A549 (cell line): ENCODE data around the gene IFNLR1. TPM values are rescaled to one million over a fixed set of nuclear protein-coding genes. Genes with fewer than 3 reads are reported as not detected.

Experiments used
- ATAC-seq, 2 experiments: fragments of 200-7000 bp in 1 of 2; fragments of >200 bp in 1 of 2; cut with Nextera tagmentation in 1 of 2; cut with Tn5 transposase in 1 of 2; 3 replicates each; pipeline versions ENCODE4 v1.8.0 to v1.9.1; 2018 to 2020; ENCODE audit warnings: mild to moderate bottlenecking in 1 of 2, moderate library complexity in 1 of 2
- CTCF ChIA-PET: fragments of 300-600 bp; sonication (Branson Sonifier 250); formaldehyde crosslinking; extraction: SDS; loops from one replicate; lab custom pipeline; 2021; ENCODE audit warnings: antibody characterized with exemption, inconsistent platforms; lab: Yijun Ruan, JAX
- POLR2A ChIA-PET: fragments of 350-600 bp; formaldehyde crosslinking; extraction: SDS; loops from one replicate; lab custom pipeline; 2021; ENCODE audit warnings: antibody characterized with exemption, inconsistent platforms; lab: Yijun Ruan, JAX
- DNase-seq, 2 experiments: peaks; one replicate each; pipeline versions ENCODE4 v3.0.0 to v3.0.0-alpha.2; 2011 to 2016; ENCODE audit warnings: low read depth in 1 of 2, low spot score in 1 of 2
- FAIRE-seq: peaks from 2 replicates; lab custom pipeline; 2011; peaks lifted over from hg19 to GRCh38; lab: Jason Lieb, UNC
- H3K27ac ChIP-seq, 2 experiments: fragments of >200 bp; sonication (Bioruptor Twin); formaldehyde crosslinking; 3 replicates each; pipeline ENCODE4 v1.5.1; 2016 to 2017
- H3K4me1 ChIP-seq: fragments of >200 bp; sonication (Bioruptor Twin); formaldehyde crosslinking; 3 replicates; pipeline ENCODE4 v1.6.1; 2016
- H3K4me2 ChIP-seq: fragments of >200 bp; sonication (Bioruptor Twin); formaldehyde crosslinking; 3 replicates; pipeline ENCODE4 v1.6.1; 2016
- H3K4me3 ChIP-seq: fragments of >200 bp; sonication (Bioruptor Twin); formaldehyde crosslinking; 3 replicates; pipeline ENCODE4 v1.5.1; 2016
- H3K9me3 ChIP-seq: fragments of >200 bp; sonication (Bioruptor Twin); formaldehyde crosslinking; 3 replicates; pipeline ENCODE4 v1.6.1; 2016
- CEBPB ChIP-seq, 2 experiments: fragments of >200 bp in 1 of 2; sonication (Bioruptor Twin) in 1 of 2; formaldehyde crosslinking in 1 of 2; IDR thresholded peaks; 2 replicates each; pipeline ENCODE4 v1.6.1; 2012 to 2016
- CHD2 ChIP-seq: fragments of 150-350 bp; IDR thresholded peaks from 2 replicates; pipeline ENCODE4 v1.6.1; 2014; ENCODE audit warnings: low read length; ENCODE audit not compliant: partially characterized antibody
- CHD4 ChIP-seq: fragments of 200-600 bp; sonication (generic); IDR thresholded peaks from 2 replicates; pipeline ENCODE4 v1.6.1; 2016; ENCODE audit warnings: antibody characterized with exemption, mild to moderate bottlenecking, borderline replicate concordance
- CTCF ChIP-seq: fragments of >200 bp; sonication (Bioruptor Twin); formaldehyde crosslinking; IDR thresholded peaks from 3 replicates; pipeline ENCODE4 v1.5.1; 2016
- FOXS1 ChIP-seq: fragments of 250-450 bp; sonication (Bioruptor Pico); IDR thresholded peaks from 2 replicates; pipeline ENCODE4 v1.5.0; 2020; ENCODE audit warnings: mild to moderate bottlenecking, moderate library complexity
- HDAC2 ChIP-seq: fragments of 200-600 bp; sonication (generic); IDR thresholded peaks from 2 replicates; pipeline ENCODE4 v1.6.1; 2016
- MAX ChIP-seq: IDR thresholded peaks from 2 replicates; pipeline ENCODE4 v1.6.1; 2012
- MYC ChIP-seq: IDR thresholded peaks from 2 replicates; pipeline ENCODE4 v1.6.1; 2012; ENCODE audit warnings: mild to moderate bottlenecking, inconsistent platforms, low read length, improper control_type of control experiment, borderline replicate concordance
- PBX3 ChIP-seq: IDR thresholded peaks from 2 replicates; pipeline ENCODE4 v1.6.1; 2012
- PHF8 ChIP-seq: fragments of 200-600 bp; sonication (generic); IDR thresholded peaks from 2 replicates; pipeline ENCODE4 v1.6.1; 2016; ENCODE audit warnings: low read depth, mild to moderate bottlenecking, antibody characterized with exemption, moderate library complexity, borderline replicate concordance
- POLR2AphosphoS2 ChIP-seq: conservative IDR thresholded peaks from 2 replicates; pipeline ENCODE4 v1.6.1; 2012; ENCODE audit warnings: low read length, improper control_type of control experiment, inconsistent platforms
- RAD21 ChIP-seq, 2 experiments: fragments of >200 bp in 1 of 2; sonication (Bioruptor Twin) in 1 of 2; formaldehyde crosslinking in 1 of 2; IDR thresholded peaks in 1 of 2; conservative IDR thresholded peaks in 1 of 2; 2 replicates in 1 of 2; 3 replicates in 1 of 2; pipeline ENCODE4 v1.6.1; 2012 to 2018; ENCODE audit warnings: inconsistent platforms in 1 of 2
- RARB ChIP-seq: fragments of 250-450 bp; sonication (Bioruptor Pico); IDR thresholded peaks from 2 replicates; pipeline ENCODE4 v1.8.0; 2021; ENCODE audit warnings: mild to moderate bottlenecking, moderate library complexity
- SMC3 ChIP-seq: fragments of >200 bp; sonication (Bioruptor Twin); formaldehyde crosslinking; IDR thresholded peaks from 3 replicates; pipeline ENCODE4 v1.6.1; 2018; ENCODE audit warnings: inconsistent platforms
- ZC3H11A ChIP-seq: fragments of 450-650 bp; IDR thresholded peaks from 2 replicates; pipeline ENCODE4 v1.6.1; 2014; ENCODE audit warnings: antibody characterized with exemption, mild to moderate bottlenecking
- ZNF302 ChIP-seq: fragments of 250-450 bp; sonication (Bioruptor Pico); IDR thresholded peaks from 2 replicates; pipeline ENCODE4 v1.9.0; 2021; ENCODE audit warnings: inconsistent platforms, mild to moderate bottlenecking, moderate library complexity
- WGBS: methylation state at CpG from one replicate; pipeline ENCODE4 v1.1.6; 2017; ENCODE audit errors: missing lambda C conversion rate; 5-methylcytosine and 5-hydroxymethylcytosine counted together
- polyA plus RNA-seq, 4 experiments: library from polyadenylated mRNA; depleted of rRNA in 3 of 4; stranded (reverse); fragments of >200 nt; fragmentation: RNase III in 1 of 4; extraction: RNeasy Plus Mini Kit Qiagen cat#74134 plus additional on column Dnase treatment in 1 of 4; gene quantifications; 2 replicates in 3 of 4; 3 replicates in 1 of 4; pipeline ENCODE4 v1.2.3, GENCODE V29; 2011 to 2017

Gene IFNLR1
- polyA plus RNA-seq, 2 of the 4 experiments (the other 2 are of a cell fraction): 0.84 to 1.3 TPM

GRCh38 chr1:24130385-24130784, 56.7 kb downstream of the IFNLR1 start:
- no peak overlapping the region for H3K4me3 ChIP-seq
- no peak overlapping the region for H3K4me2 ChIP-seq
- ATAC-seq (no peak), FAIRE-seq (no peak), DNase-seq (no peak)
- H3K9me3 ChIP-seq: peaks cover 8% of the 10 kb centered on the region; the same call in 2 of the 3 replicates
- H3K4me1 ChIP-seq: no peaks in the 10 kb centered on the region
- CTCF ChIA-PET: no interaction called here
- 83% methylated on average over 3 of the region's 3 CpGs for WGBS
- H3K27ac ChIP-seq: no peak overlapping the region
- TF ChIP-seq MYC (no peak), RAD21 (conservative IDR thresholded peaks at IDR 0.05 in 1 of 2, IDR thresholded peaks at IDR 0.05 in 1 of 2) (no peak), CHD2 (no peak), FOXS1 (CRISPR knock-in tag) (no peak), SMC3 (no peak), CHD4 (no peak), PBX3 (no peak), PHF8 (no peak), ZC3H11A (no peak), RARB (CRISPR knock-in tag) (no peak), ZNF302 (no peak), CTCF (no peak), CEBPB (IDR thresholded peaks at IDR 0.05) (no peak)
- POLR2A ChIA-PET: no interaction called here

GRCh38 chr1:24127801-24128363, 59.2 kb downstream of the IFNLR1 start:
- ChIA-PET POLR2A (no interaction called here), CTCF (interaction anchor here (0.7 kb wide), 1 partner anchor 286 kb away, joined by 3 read pairs; no protein-coding TSS in a partner anchor)
- Histone ChIP-seq H3K27ac (no peak overlapping the region), H3K9me3 (peaks cover 8% of the 10 kb centered on the region; the same call in 2 of the 3 replicates), H3K4me1 (no peaks in the 10 kb centered on the region), H3K4me3 (no peak overlapping the region), H3K4me2 (no peak overlapping the region)
- 95% methylated on average over 7 of the region's 7 CpGs for WGBS
- ATAC-seq (no peak), FAIRE-seq (no peak), DNase-seq (no peak)
- TF ChIP-seq MYC: no peak
- no peak for TF ChIP-seq POLR2AphosphoS2

GRCh38 chr1:24127134-24127800, 59.8 kb downstream of the IFNLR1 start:
- no peak for TF ChIP-seq HDAC2
- no peak for TF ChIP-seq MAX
- no peak overlapping the region for H3K27ac ChIP-seq
- DNase-seq: no peak
- no peaks in the 10 kb centered on the region for H3K4me1 ChIP-seq
- H3K4me2 ChIP-seq: no peak overlapping the region
- ChIA-PET POLR2A (no interaction called here), CTCF (interaction anchor here (0.6 to 0.7 kb wide), 3 partner anchors 51 to 1091 kb away, joined by 3 read pairs; no protein-coding TSS in a partner anchor)
- H3K4me3 ChIP-seq: no peak overlapping the region
- ATAC-seq: no peak
- no peak for FAIRE-seq
- peaks cover 8% of the 10 kb centered on the region; the same call in 2 of the 3 replicates for H3K9me3 ChIP-seq
- 83% methylated on average over 3 of the region's 3 CpGs for WGBS
